Common myeloid progenitor, CD34-positive (primary cell): ENCODE measurements around the gene EDA.
A peak's percentile ranks its signal among the peaks of the same experiment; 100 is the strongest.

Source experiments
- CTCF ChIA-PET: fragments of 350-600 bp; sonication (Branson Sonifier 250); formaldehyde crosslinking; loops from one replicate; lab custom pipeline; 2021; ENCODE audit warnings: antibody characterized with exemption; lab: Charles Lee
- POLR2A ChIA-PET: fragments of 350-600 bp; sonication (Branson Sonifier 250); formaldehyde crosslinking; loops from one replicate; lab custom pipeline; 2021; ENCODE audit warnings: antibody characterized with exemption; lab: Charles Lee
- DNase-seq, 3 donors: peaks; one replicate each; pipeline versions ENCODE4 v3.0.0 to v3.0.0-alpha.2; 2013
- H3K27ac ChIP-seq, 2 experiments: 1 replicate in 1 of 2; 2 replicates in 1 of 2; pipeline ENCODE4 v1.7.0; 2013; ENCODE audit warnings: inconsistent platforms in 2 of 2, low read length in 2 of 2, mild to moderate bottlenecking in 2 of 2, low read depth in 1 of 2, moderate library complexity in 1 of 2; ENCODE audit not compliant: severe bottlenecking in 2 of 2, insufficient read depth in 1 of 2, poor library complexity in 1 of 2
- H3K27me3 ChIP-seq, 5 experiments: replicated peaks in 2 of 5; 1 replicate in 3 of 5; 2 replicates in 2 of 5; pipeline versions ENCODE4 v1.6.1 to v1.7.0; 2013; ENCODE audit warnings: low read length in 4 of 5, mild to moderate bottlenecking in 2 of 5, moderate library complexity in 2 of 5, inconsistent platforms in 1 of 5; ENCODE audit not compliant: insufficient read depth in 5 of 5, control insufficient read depth in 4 of 5
- H3K36me3 ChIP-seq, 4 experiments: 1 replicate in 2 of 4; 2 replicates in 2 of 4; pipeline versions ENCODE4 v1.6.1 to v1.7.0; 2013; ENCODE audit warnings: low read length in 3 of 4, control low read depth in 1 of 4, mild to moderate bottlenecking in 1 of 4; ENCODE audit not compliant: control insufficient read depth in 4 of 4, insufficient read depth in 4 of 4
- H3K4me1 ChIP-seq, 4 experiments: 1 replicate in 3 of 4; 2 replicates in 1 of 4; pipeline versions ENCODE4 v1.6.1 to v1.7.1; 2013; ENCODE audit warnings: low read length in 3 of 4, mild to moderate bottlenecking in 3 of 4, control low read depth in 1 of 4, inconsistent platforms in 1 of 4, moderate library complexity in 1 of 4; ENCODE audit not compliant: control insufficient read depth in 4 of 4, insufficient read depth in 4 of 4; ENCODE audit errors: control extremely low read depth in 1 of 4
- H3K4me3 ChIP-seq, 7 experiments: 1 replicate in 4 of 7; 2 replicates in 3 of 7; pipeline versions ENCODE4 v1.5.1 to v1.7.0; 2013; ENCODE audit warnings: mild to moderate bottlenecking in 7 of 7, low read length in 6 of 7, moderate library complexity in 6 of 7, inconsistent platforms in 2 of 7, low read depth in 2 of 7, control low read depth in 1 of 7; ENCODE audit not compliant: insufficient read depth in 4 of 7, control insufficient read depth in 1 of 7; ENCODE audit errors: extremely low read depth in 1 of 7
- H3K9me3 ChIP-seq, 5 experiments: 1 replicate in 4 of 5; 2 replicates in 1 of 5; pipeline versions ENCODE4 v1.6.1 to v1.7.1; 2013; ENCODE audit warnings: low read length in 4 of 5, mild to moderate bottlenecking in 2 of 5, inconsistent platforms in 1 of 5, low read depth in 1 of 5, moderate library complexity in 1 of 5; ENCODE audit not compliant: control insufficient read depth in 4 of 5, insufficient read depth in 2 of 5; ENCODE audit errors: control extremely low read depth in 1 of 5
- WGBS: methylation state at CpG from one replicate; pipeline ENCODE4 v1.1.5; 2013; ENCODE audit not compliant: insufficient coverage; 5-methylcytosine and 5-hydroxymethylcytosine counted together

Gene EDA

DNA sequence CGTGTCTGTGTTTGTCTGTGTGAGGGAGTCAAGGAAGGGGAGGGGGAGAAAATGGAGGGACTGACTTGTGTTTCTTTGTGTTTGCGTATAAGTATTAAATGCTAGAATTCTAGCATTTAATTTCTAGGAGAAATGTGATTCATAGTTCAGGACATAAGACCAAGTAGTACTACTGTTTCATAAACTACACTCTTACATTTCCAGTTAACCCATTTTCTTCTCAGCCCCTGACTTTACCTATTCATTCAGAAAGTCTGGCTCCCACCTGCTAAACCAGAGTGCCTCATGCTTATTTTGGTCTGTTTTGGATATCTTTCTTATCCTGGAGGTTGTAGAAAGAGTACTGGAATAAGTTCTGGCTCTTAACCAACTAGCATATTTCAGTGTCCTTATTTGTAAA, 14.2 kb downstream of the EDA start:
- no peak for DNase-seq
- Histone ChIP-seq H3K27ac (no peak overlapping the region), H3K9me3 (no peaks in the 10 kb centered on the region), H3K4me3 (no peak overlapping the region), H3K27me3 (no peaks in the 10 kb centered on the region), H3K36me3 (no peaks in the 10 kb centered on the region), H3K4me1 (peaks cover 0 to 5% (median 0%) of the 10 kb centered on the region in 4 experiments)
- WGBS = 78% methylated on average over 1 of the region's 2 CpGs
- ChIA-PET POLR2A (no interaction called here), CTCF (no interaction called here)

DNA sequence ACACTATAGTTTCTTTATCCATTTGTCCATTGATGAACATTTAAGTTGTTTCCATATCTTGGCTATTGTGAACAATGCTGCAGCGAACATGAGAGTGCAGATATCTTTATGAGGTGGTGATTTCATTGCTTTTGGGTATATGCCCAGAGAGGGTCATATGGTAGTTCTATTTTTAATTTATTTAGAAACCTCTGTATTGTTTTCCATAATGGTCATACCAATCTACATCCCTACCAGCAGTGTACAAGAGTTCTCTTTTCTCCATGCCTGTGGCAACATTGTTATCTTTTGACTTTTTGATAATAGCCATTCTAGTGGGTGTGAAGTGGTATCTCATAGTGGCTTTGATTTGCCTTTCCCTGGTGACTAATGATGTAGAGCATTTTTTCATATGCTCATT, 48.8 kb downstream of the EDA start:
- ChIA-PET CTCF (no interaction called here), POLR2A (no interaction called here)
- no peaks in the 10 kb centered on the region for H3K4me1 ChIP-seq
- H3K27ac ChIP-seq = no peak overlapping the region
- H3K36me3 ChIP-seq = no peaks in the 10 kb centered on the region
- DNase-seq = no peak
- WGBS = no CpG with 5 or more reads among the region's 1 CpG
- H3K4me3 ChIP-seq = no peak overlapping the region
- H3K27me3 ChIP-seq = no peaks in the 10 kb centered on the region
- peaks cover 0 to 5% (median 0%) of the 10 kb centered on the region in 5 experiments for H3K9me3 ChIP-seq

DNA sequence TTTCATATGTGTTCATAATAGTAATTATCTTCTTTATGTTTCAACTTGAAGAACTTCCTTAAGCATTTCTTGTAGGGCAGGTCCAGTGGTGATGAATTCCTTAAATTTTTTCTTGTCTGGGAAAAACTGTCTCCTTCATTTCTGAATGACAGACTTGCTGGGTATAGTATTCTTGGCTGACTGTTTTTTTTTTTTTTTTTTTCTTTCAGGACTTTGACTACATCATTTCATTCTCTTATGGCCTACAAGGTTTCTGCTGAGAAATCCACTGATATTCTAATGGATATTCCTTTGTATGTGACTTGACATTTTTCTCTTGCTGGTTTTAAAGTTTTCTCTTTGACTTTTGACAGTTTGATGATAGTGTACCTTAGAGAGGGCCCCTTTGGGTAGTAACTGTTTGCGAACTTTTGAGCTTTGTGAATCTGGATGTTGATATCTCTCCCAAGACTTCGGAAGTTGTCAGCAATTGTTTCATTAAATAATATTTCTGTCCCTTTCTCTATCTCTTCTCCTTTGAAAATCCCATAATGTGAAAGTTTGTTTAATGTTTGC, 54.2 kb downstream of the EDA start:
- Histone ChIP-seq H3K4me1 (no peaks in the 10 kb centered on the region), H3K36me3 (no peaks in the 10 kb centered on the region), H3K4me3 (no peak overlapping the region), H3K27ac (no peak overlapping the region), H3K9me3 (peaks cover 0 to 6% (median 5%) of the 10 kb centered on the region in 5 experiments), H3K27me3 (no peaks in the 10 kb centered on the region)
- no CpG with 5 or more reads among the region's 2 CpGs for WGBS
- DNase-seq = peak in 1 of 3 donors; percentile 0
- POLR2A ChIA-PET = no interaction called here
- CTCF ChIA-PET = no interaction called here

DNA sequence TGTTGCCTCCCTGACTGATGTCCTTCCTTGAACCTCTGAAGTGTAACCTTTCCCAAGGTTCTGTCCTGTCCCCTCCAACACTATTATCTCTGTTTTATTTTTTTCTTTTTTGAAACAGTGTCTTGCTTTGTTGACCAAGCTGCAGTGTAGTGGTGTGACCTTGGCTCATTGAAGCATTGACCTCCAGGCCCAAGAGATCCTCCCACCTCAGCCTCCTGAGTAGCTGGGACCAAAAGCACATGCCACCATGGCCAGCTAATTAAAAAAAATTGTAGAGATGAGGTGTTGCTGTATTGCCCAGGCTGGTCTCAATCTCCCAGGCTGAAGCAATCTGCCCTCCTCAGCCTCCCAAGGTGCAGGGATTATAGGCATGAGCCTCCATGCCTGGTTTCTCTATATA, 59.0 kb downstream of the EDA start:
- Histone ChIP-seq H3K36me3 (no peaks in the 10 kb centered on the region), H3K9me3 (peaks cover 0 to 6% (median 5%) of the 10 kb centered on the region in 5 experiments), H3K4me1 (no peaks in the 10 kb centered on the region), H3K4me3 (no peak overlapping the region), H3K27me3 (no peaks in the 10 kb centered on the region), H3K27ac (no peak overlapping the region)
- no peak for DNase-seq
- ChIA-PET CTCF (no interaction called here), POLR2A (no interaction called here)

DNA sequence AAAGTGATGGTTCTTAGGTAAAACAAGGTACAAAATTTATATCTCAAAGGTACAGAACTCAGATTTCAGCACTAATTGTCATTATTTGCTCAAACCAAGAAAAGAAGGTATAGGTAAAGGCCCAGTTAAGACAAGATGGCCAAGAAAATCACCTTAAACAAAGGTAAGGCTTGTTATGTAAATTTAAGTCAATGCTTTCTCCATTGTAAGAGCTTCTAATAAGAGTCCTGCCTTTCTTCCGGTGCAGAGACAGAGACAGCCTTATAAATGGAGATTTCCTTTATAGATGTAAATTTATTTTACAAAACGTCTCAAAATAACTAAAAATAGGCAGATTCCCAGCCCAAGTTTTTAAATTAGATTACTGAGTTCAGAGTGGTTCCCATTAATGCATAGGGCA, 89.9 kb downstream of the EDA start:
- Histone ChIP-seq H3K27ac (no peak overlapping the region), H3K9me3 (no peaks in the 10 kb centered on the region), H3K4me3 (no peak overlapping the region), H3K27me3 (no peaks in the 10 kb centered on the region), H3K36me3 (no peaks in the 10 kb centered on the region), H3K4me1 (no peaks in the 10 kb centered on the region)
- ChIA-PET POLR2A (no interaction called here), CTCF (no interaction called here)
- WGBS = no CpG with 5 or more reads among the region's 2 CpGs
- DNase-seq = no peak

DNA sequence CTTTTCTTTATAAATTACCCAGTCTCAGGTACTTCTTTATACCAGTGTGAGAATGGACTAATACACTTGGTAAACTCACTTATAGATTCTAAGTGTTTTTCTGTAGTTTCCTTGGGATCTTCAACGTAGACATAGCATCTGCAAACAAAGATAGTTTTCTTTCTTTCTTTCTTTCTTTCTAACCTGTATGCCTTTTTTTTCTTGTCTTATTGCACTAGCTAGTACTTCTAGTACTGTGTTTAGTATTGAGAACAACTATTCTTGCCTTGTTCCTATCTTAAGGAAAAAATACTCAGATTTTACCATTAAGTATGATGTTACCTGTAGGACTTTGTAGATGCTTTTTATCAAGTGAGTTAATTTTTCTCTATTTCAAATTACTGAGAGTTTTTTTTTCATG, 102.2 kb downstream of the EDA start:
- CTCF ChIA-PET = no interaction called here
- H3K27me3 ChIP-seq = no peaks in the 10 kb centered on the region
- peaks cover 0 to 2% (median 0%) of the 10 kb centered on the region in 4 experiments for H3K4me1 ChIP-seq
- no peak for DNase-seq
- WGBS = no CpG with 5 or more reads among the region's 1 CpG
- H3K27ac ChIP-seq = no peak overlapping the region
- H3K4me3 ChIP-seq = no peak overlapping the region
- no peaks in the 10 kb centered on the region for H3K36me3 ChIP-seq
- H3K9me3 ChIP-seq = peaks cover 0 to 5% (median 0%) of the 10 kb centered on the region in 5 experiments
- POLR2A ChIA-PET = no interaction called here

DNA sequence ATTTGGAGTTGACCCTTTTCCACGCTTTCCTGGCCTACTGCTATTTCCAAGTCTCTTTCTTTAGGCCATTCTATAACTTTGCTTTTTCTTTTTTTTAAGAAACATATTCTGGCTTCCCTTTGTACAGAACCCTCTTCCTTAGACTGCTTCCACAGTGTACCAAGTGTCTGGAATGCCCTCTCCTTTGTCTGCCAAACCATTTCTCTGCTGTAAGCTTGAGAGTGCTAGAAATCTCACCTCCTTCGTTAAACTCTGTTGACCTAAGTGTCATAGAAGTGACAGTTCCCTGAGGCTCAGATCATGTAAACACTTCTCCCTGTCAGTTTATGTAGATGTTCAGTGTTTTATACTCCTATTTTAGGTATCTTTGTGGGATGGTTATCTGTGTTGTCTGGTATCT, 108.4 kb downstream of the EDA start:
- no peak for DNase-seq
- WGBS = no CpG with 5 or more reads among the region's 2 CpGs
- no peaks in the 10 kb centered on the region for H3K4me1 ChIP-seq
- H3K4me3 ChIP-seq = no peak overlapping the region
- no peak overlapping the region for H3K27ac ChIP-seq
- H3K36me3 ChIP-seq = no peaks in the 10 kb centered on the region
- no peaks in the 10 kb centered on the region for H3K27me3 ChIP-seq
- H3K9me3 ChIP-seq = peaks cover 0 to 3% (median 0%) of the 10 kb centered on the region in 5 experiments
- POLR2A ChIA-PET = no interaction called here
- CTCF ChIA-PET = no interaction called here
